ENCODE data around the gene CPEB1. TPM values are rescaled to one million over a fixed set of nuclear protein-coding genes. Genes with fewer than 3 reads are reported as not detected.
"Not testable (repeated sequence)": the region's sequence is repeated elsewhere in the genome, so short reads cannot be mapped to it uniquely, and the experiment has no call there.

Gene CPEB1
- total RNA-seq, 1 donor from 2014 or later = 1.9 TPM

DNA sequence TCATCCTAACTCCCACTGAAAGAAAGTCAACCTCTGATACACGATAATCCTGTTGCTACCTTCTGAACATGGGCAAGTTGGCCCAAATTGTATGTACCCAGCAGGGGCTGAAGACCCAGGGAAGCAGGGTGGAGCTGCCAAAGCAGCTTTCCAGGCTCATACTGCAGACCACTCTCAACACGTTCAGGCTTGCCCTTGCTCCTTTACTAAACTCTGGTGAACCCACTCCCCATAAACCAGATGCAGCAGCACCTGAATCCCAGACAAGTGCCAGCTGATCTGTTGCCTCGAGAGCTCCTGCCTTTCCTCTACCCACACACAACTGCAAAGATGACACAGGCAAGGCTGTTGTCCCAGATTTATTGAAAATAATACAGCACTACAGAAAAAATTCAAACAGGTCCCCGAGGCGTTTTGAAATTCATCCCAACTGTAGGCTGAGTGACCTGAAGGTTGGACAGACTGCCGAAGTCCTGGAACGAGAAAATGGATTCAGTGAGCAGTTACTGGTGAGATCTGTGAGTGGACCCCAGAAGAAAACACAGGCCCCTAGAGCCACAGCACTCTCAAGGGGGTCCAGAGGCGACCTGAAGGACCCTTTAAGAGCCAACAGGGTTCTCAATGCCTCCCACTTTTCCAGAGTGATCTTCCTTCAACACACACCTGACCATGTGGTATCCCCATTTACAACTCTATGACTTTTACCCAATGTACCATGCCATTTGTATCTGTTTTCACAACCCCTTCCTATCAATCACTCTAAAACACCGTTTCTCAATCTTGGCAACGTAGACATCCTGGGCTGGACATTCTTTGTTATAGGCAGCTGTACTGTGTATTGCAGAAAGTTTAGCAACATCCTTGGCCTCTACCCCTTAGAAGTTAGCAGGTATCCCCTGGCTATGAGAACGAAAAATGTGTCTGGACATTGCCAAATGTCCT lies 110.5 kb downstream of the CPEB1 start:
- DNase-seq (ENCODE audit: missing footprints) (no peak), ATAC-seq (no peak)
- intact Hi-C loops (cut with DNase I) = no loop called here

DNA sequence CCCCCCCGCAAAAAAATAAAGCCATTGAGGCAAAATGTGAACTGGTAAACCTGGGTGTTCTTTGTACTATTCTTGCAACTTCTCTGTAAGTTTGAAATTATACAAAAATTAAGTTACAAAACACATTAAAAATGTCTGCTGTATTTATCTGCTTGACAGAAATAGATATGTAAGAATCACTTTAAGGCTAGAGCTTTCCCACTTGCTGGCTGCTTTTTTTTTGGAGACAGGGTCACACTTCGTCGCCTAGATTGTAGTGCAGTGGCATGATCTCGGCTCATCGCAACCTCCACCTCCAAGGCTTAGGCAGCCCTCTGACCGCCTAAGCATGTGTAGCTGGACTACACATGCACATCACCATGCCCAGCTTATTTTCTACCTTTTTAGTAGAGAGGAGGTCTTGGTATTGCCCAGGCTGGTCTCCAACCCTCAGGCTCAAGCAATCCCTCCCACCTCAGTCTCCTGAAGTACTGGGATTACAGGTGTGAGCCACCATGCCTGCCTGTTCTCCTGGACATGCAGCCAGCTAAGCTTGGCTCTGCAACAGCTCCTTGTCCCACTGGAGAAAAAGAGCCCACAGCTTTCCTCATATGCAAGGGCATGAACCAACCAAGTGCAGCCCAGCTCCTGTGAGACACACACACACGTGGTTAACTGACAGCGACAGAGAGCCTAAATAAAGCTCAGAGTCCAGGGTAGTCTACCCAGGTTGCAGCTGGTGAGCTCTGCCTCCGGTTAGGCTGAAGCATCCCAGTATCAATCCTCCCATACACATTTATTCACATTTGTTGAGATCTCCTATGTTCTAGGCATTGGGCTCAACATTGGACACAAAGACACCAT lies 111.4 kb downstream of the CPEB1 start:
- intact Hi-C loops (cut with DNase I) = no loop called here
- no peak for ATAC-seq
- no peak for DNase-seq (ENCODE audit: missing footprints)

DNA sequence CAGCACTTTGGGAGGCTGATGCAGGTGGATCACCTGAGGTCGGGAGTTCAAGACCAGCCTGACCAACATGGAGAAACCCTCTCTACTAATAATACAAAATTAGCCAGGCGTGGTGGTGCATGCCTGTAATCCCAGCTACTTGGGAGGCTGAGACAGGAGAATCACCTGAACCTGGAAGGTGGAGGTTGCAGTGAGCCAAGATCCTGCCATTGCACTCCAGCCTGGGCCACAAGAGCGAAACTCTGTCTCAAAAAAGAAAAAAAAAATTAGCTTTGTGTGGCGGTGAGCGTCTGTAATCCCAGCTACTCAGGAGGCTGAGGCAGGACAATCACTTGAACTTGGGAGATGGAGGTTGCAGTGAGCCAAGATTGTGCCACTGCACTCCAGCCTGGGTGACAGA lies 112.0 kb downstream of the CPEB1 start:
- ATAC-seq; DNase-seq (ENCODE audit: missing footprints); intact Hi-C loops (cut with DNase I): not testable (repeated sequence)

DNA sequence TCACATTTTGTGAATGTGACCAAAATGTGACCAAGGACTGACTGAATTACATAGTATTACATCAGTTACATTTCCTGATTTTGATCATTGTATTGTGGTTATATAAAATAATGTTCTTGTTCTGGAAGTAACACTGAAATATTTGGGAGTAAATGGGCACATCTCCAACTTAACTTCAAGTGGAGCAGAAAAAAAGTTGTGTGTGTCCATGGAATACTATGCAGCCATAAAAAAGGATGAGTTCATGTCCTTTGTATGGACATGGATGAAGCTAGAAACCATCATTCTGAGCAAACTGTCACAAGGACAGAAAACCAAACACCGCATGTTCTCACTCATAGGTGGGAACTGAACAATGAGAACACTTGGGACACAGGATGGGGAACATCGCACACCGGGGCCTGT lies 112.7 kb downstream of the CPEB1 start:
- ATAC-seq; intact Hi-C loops (cut with DNase I); DNase-seq (ENCODE audit: missing footprints): not testable (repeated sequence)

DNA sequence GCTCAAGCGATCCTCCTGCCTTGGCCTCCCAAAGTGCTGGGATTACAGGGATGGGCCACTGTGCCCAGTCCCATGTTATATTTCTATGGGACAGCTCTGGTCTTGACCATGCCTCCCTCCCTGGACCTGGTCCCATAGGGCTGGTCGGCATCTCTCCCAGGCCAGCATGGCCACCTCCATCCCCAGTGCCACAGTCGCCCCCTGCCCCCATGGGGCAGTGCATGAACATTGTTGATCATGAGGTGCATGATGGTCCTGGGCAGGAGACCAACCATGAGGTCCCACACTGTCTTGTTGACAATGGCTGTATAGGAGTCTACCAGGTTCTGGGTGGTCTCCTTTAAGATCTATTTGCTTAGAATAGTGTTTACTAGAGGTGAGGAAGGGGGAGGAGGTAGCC lies 113.4 kb downstream of the CPEB1 start:
- no peak for ATAC-seq
- no peak for DNase-seq (ENCODE audit: missing footprints)
- intact Hi-C loops (cut with DNase I) = no loop called here

DNA sequence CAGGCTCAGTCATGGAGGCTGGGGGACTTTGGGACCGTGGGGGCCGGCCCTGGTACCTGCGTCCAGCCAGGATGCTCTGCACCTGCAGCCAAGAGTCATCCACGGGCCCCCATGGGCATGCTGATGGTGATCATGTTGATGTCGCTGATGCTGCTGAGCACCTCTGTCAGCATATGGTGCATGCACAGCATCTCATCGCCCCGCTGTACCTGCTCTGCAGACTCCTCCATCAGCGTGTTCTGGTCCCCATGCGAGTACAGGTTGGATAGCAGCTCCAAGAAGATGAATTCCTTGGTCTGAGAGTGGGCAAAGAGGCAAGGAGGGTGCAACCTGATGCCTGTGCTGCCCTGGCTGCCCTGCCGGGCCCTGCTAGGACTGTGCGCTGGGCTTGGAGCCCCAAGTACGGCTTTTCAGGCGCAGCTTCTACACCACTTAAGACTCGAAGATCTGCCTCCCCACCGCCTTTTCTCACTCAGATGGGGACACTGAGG lies 114.1 kb downstream of the CPEB1 start:
- DNase-seq (ENCODE audit: missing footprints) = no peak
- no peak for ATAC-seq
- intact Hi-C loops (cut with DNase I) = no loop called here

DNA sequence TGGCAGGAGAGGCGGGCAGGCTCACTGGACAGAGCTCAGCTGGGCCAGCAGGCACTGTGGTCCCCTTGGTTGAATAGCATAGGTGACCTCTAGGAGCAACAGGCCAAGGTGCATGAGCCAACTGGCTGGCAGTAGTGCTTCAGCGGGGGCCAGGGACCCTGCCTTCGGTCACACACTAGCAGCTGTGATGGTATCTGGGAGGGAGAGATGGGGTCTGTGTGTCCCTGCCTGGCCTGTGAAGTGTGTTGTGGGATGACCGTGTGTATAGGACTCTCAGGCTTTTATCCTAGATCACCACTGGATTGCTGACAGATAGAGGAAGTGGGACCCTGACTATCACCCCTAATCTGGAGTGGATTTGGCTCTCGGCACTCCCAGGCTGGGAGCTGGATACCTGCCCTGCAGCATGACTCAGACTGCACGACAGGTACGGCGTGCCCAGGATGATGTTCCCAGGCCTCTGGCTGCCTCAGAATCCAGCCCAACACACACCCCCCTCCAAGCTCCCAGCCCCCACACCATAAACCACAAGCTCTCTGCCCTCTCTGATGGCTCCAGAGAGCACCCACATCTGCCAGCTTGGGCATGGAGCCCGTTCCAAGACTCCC lies 114.7 kb downstream of the CPEB1 start:
- intact Hi-C loops (cut with DNase I) = no loop called here
- no peak for DNase-seq (ENCODE audit: missing footprints)
- ATAC-seq = no peak

DNA sequence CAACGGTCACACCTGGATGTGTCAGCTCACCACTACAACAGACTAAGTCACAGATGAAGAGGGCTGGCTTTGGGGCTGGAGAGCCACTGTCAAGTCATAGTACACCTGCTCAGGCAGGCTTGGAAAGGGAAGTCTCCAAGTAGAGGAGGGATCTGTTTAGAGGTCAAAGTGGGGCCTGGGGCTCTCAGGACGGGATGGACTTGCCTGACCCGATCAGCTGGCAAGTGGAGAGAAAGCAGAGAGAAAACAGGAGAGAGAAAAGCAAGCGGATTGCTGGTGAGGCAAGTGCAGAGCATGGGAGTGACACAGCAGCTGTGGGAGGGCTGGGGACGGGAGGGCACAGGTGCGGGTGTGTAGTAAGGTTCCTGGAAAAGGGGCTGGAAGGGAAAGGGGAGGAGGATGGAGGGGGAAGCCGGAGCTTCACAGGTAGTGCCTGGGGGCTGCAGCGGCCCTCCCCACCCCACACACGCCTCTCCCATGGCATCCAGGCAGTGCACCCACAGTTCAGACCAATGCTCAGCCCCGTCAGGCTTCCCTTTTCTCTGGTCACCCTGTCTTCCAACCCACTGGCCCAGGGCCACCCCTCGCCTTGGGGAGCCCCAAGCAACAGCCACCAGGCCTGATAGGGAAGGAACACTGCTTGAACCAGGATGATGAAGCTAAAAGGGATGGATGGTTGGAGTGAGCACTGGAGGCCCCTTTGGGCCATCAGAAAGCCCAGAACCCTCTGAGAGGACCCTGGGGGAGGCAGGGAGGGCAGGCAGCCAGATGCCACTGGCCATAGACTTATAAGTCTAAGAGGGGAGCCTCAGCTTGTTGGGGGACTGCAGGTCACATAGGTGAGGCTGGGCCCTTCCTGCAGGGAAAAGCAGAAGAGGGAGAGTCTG lies 115.4 kb downstream of the CPEB1 start:
- intact Hi-C loops (cut with DNase I) = no loop called here
- DNase-seq (ENCODE audit: missing footprints) (no peak), ATAC-seq (no peak)

DNA sequence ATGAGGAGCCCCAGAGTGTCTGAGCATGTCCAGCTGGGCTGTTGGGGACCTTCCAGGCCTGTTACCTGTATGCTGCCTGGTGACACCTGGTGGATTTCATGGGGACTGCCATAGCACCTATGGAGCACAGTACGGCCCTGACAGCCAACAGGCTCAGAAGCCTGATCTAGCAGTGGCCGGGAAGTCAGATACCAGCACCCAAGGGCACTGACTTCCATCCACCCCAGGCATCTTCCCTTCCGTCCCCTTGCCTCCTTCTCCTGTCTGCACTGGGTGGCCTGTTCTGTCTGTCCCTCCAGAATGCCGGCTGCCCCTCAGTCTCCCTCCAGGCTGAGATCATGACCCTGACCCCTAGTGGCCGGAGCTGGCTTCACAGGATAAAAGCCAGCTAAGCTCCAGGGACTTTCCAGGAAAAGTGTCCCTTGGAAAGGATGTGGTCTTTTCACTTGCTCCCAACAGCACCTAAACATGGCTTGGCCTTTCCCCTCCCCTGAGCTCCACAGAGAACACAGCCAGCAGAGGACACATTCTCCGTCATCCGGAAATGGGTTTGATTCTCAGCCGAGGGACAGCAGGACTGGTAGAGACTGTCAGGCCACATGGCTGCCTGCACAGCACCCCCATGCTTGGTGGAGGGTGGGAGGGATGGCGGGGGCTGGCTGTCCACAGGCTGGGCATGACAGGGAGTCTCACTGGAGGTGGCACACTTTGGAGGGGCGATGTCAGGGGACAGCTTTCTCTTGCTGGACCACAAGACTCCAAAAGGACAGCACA lies 116.4 kb downstream of the CPEB1 start:
- ATAC-seq (peak; percentile 79), DNase-seq (ENCODE audit: missing footprints) (no peak)
- intact Hi-C loops (cut with DNase I) = no loop called here

DNA sequence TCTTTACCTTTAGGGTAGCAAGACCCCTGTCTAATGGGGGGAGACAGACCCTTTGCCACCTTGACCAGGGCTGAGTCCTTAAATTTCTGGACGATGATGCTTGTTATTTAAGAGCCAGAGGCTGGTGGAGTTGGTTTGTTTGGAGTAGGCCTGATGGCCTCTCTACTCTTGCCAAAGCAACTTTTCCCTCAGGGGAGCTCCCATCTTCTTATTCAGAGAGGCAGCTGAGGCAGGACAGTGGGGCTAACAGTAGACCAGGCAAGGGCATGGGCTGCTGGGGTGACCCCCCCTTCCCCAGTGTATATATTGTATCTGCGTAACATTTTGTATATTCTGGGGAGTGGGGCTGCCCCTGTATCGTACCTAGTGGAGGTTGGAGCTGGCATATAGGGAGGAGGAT lies 117.2 kb downstream of the CPEB1 start:
- intact Hi-C loops (cut with DNase I) = no loop called here
- ATAC-seq (no peak), DNase-seq (ENCODE audit: missing footprints) (no peak)

DNA sequence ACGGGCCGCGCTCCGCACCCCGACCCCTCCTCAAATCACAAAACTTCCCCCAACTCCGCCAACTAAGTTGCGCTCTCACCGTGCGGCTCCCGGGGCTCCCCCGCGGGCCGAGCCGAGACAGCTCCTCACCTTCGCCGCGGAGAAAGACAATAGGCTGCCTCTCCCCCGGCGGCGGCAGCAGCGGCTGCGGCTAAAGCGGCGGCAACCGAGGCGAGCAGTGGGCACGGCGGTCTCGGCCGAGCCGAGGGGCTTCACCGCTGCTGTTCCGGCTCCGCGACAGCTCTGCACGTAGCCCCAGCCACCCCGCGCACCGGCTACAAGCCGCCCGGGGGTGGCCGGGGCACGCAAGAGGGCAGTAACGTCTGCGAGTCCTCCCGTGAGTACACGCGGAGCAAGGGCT lies 133.6 kb downstream of the CPEB1 start:
- DNase-seq (ENCODE audit: missing footprints); intact Hi-C loops (cut with DNase I); ATAC-seq: not testable (repeated sequence)

DNA sequence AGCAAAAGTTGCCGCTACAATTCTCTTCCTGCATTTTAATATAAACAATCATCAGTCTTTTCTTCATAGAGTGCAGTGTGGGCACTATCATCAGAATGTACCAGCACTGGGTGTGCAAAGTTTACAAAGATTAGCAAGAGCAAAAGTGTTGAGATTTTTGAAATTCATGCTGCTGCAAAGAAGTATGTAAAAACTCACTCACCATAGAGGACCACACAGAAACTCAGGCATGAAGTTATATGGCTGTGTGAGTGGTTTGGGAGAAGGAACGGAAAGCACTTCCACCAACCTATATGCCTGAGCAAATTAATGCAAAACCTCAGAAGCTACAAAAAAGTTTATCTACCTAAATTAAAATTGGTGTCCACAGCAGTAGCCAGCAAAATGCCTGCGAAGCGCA lies 139.5 kb downstream of the CPEB1 start:
- ATAC-seq; intact Hi-C loops (cut with DNase I); DNase-seq (ENCODE audit: missing footprints): not testable (repeated sequence)

DNA sequence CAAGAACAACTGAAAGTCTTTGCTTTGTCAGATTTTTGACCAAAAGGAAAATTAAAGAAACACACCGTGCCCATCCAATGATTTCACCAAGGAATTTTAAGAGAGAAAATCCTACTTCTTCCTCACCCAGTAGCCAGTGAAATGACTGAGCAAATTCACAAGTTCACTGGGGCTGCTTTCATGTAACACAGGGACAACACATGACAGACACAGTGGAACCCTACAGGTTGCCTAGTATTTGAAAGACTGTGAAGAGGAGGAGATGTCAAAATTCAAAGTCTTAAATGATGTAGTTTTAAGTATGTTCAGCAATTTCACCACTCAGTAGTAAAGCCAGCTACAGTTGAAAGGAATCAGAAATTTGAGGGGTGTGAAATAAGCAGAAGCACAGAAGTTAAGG lies 140.1 kb downstream of the CPEB1 start:
- ATAC-seq; DNase-seq (ENCODE audit: missing footprints); intact Hi-C loops (cut with DNase I): not testable (repeated sequence)

DNA sequence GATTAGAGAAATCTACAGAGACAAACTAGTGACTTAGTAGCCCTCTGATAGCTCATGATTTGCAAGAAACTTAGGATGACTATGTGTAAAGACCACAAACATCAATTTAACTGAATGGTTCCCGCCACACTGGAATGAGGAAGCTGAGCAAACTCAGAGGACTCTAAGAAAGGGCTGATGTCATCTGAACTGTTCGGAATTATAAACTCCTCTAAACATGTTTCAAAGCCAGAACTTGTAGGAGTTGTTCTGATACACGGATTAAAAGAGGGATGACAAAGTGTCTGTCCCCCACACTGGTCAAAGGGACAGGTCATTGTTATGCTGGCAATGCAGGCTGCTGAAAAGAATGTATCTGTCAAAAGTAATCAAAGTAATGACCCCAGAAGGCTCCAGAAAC lies 141.3 kb downstream of the CPEB1 start:
- ATAC-seq = peak; percentile 26
- DNase-seq (ENCODE audit: missing footprints); intact Hi-C loops (cut with DNase I): not testable (repeated sequence)

DNA sequence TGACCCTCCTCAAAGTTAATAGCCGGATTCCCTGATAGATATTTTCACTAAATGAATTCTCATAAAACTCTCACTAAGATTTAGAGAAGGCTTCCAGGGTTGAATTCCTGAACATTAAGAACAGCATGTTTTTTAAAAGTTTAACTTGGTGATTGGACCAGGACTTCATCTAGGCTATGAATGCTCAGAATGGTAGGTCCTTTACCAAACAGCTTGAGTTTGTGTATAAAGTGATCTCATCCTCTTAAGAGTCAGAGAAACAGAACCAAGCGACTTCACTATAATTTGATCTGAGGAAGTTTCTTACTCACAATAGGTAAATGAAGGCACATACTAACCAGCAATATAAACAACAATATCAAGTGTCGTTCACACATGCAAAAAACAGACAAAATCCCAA lies 143.1 kb downstream of the CPEB1 start:
- ATAC-seq; intact Hi-C loops (cut with DNase I); DNase-seq (ENCODE audit: missing footprints): not testable (repeated sequence)

DNA sequence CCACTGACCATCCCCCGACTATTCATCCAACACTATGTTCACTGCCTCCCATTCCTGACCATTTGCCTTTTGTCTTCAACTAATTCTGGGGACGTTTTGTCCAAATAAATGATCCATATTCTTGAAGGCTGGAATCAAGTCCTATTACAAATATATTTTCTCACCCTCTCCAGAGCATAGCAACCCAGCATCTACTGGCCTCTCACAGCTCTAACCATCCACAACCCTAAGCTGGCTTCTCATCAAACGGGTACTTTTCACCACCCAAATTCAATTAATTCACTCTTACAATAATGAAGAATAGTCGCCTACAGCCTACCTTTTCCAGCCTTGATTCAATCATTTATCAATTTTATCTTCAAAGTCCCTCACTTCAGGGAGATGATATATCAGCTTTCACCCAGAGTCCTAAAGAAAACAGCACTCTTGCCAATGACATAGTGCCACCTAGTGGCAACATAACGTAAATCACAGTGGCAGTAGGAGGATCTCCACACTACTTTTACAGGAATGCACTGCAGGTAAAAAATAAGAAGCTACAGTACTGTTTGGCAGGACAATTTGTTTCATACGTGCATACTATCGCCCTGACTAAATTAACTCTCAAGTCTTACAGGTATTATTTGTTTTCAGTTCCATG lies 144.3 kb downstream of the CPEB1 start:
- DNase-seq (ENCODE audit: missing footprints); intact Hi-C loops (cut with DNase I): not testable (repeated sequence)
- ATAC-seq = peak; percentile 66

DNA sequence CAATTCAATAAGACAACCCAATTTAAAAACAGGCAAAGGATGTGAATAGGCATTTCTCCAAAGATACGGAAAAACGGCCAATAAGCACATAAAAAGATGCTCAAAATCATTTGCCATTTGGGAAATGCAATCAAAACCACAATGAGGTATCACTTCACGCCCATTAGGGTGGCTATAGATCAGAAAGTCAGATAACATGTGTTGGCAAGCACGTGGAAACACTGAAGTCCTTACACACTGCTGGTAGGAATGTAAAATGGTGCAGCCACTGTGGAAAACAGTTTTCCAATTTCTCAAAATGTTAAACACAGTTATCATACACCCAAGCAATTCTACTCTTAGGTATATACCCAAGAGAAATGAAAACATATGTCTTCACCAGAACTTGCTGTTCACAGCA lies 146.4 kb downstream of the CPEB1 start:
- intact Hi-C loops (cut with DNase I); DNase-seq (ENCODE audit: missing footprints); ATAC-seq: not testable (repeated sequence)

All from Right ventricle myocardium inferior (tissue), 1 donor.